Peyer's patch (tissue), 4 donors: ENCODE results near the gene HHIPL1. TPM values are rescaled to one million over a fixed set of nuclear protein-coding genes. Genes with fewer than 3 reads are reported as not detected.
"Not testable (repeated sequence)": the region's sequence is repeated elsewhere in the genome, so short reads cannot be mapped to it uniquely, and the experiment has no call there.

Source experiments
- DNase-seq, 3 donors: peaks; one replicate each; pipeline ENCODE4 v3.0.0-alpha.2; 2017 to 2019
- H3K27ac ChIP-seq, 4 donors: fragments of 200-600 bp; sonication (generic); one replicate each; pipeline ENCODE4 v1.5.1; 2016 to 2019
- H3K27me3 ChIP-seq, 2 donors: fragments of 200-600 bp; sonication (generic); one replicate each; pipeline ENCODE4 v1.5.1; 2019
- H3K36me3 ChIP-seq, 3 donors: fragments of 200-600 bp; sonication (generic); one replicate each; pipeline ENCODE4 v1.5.1; 2016 to 2019
- H3K4me1 ChIP-seq, 4 donors: fragments of 200-600 bp; sonication (generic); one replicate each; pipeline ENCODE4 v1.5.1; 2016 to 2019
- H3K4me3 ChIP-seq, 4 donors: fragments of 200-600 bp; sonication (generic); 1 replicate in 3 of 4; 2 replicates in 1 of 4; pipeline ENCODE4 v1.5.1; 2016 to 2019; ENCODE audit warnings: mild to moderate bottlenecking in 1 of 4
- H3K9me3 ChIP-seq, 4 donors: fragments of 200-600 bp; sonication (generic); one replicate each; pipeline ENCODE4 v1.5.1; 2016 to 2019; ENCODE audit warnings: mild to moderate bottlenecking in 1 of 4
- POLR2A ChIP-seq, 2 donors: fragments of 450-650 bp; IDR thresholded peaks; one replicate each; pipeline ENCODE4 v1.5.1; 2017; ENCODE audit warnings: antibody characterized with exemption in 2 of 2, mild to moderate bottlenecking in 2 of 2, moderate library complexity in 2 of 2
- total RNA-seq, 4 donors: library from RNA; depleted of rRNA; stranded (reverse); fragments of >200 nt; gene quantifications; one replicate each; pipeline ENCODE4 v1.1.0, GENCODE V29; 2016
- TF ChIP-seq, protein P1 (sequence below), 6 experiments: fragments of 450-650 bp in 4 of 6; fragments of 200-600 bp in 2 of 6; sonication (generic) in 1 of 6; IDR thresholded peaks; one replicate each; pipeline ENCODE4 v1.5.1; 2017 to 2019; ENCODE audit warnings: antibody characterized with exemption in 6 of 6, mild to moderate bottlenecking in 3 of 6, moderate library complexity in 1 of 6

HHIPL1 gene
- total RNA-seq, 4 donors from 2014 or later: 0.88 to 2.5 (median 1.0) TPM

DNA sequence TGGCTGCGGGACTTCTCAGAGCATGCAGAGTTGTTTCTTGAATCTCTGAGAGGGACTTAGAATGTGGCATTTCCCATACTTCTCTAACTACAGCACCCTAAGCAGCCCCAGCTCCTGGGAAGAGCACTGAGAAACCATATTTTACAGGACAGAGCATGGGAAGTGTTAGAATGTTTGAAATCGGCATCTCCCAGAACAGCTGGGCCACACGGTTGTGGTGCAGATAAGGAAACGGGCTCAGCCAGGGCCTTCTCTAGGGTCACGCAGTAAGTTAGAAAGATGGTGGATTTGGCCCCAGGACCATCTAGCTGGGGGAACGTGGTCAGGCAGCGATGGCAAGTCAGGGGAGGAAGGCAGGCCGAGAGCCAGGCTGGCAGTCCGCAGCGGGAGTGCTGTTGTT lies 10.5 kb upstream of the HHIPL1 start:
- Histone ChIP-seq H3K27ac (no peak overlapping the region), H3K4me3 (no peak overlapping the region), H3K9me3 (no peaks in the 10 kb centered on the region), H3K4me1 (no peaks in the 10 kb centered on the region), H3K27me3 (no peaks in the 10 kb centered on the region), H3K36me3 (no peaks in the 10 kb centered on the region)
- DNase-seq: no peak
- TF ChIP-seq, protein P1, sequence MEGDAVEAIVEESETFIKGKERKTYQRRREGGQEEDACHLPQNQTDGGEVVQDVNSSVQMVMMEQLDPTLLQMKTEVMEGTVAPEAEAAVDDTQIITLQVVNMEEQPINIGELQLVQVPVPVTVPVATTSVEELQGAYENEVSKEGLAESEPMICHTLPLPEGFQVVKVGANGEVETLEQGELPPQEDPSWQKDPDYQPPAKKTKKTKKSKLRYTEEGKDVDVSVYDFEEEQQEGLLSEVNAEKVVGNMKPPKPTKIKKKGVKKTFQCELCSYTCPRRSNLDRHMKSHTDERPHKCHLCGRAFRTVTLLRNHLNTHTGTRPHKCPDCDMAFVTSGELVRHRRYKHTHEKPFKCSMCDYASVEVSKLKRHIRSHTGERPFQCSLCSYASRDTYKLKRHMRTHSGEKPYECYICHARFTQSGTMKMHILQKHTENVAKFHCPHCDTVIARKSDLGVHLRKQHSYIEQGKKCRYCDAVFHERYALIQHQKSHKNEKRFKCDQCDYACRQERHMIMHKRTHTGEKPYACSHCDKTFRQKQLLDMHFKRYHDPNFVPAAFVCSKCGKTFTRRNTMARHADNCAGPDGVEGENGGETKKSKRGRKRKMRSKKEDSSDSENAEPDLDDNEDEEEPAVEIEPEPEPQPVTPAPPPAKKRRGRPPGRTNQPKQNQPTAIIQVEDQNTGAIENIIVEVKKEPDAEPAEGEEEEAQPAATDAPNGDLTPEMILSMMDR (IDR thresholded peaks at IDR 0.05): no peak
- no peak for TF ChIP-seq POLR2A (IDR thresholded peaks at IDR 0.05)

DNA sequence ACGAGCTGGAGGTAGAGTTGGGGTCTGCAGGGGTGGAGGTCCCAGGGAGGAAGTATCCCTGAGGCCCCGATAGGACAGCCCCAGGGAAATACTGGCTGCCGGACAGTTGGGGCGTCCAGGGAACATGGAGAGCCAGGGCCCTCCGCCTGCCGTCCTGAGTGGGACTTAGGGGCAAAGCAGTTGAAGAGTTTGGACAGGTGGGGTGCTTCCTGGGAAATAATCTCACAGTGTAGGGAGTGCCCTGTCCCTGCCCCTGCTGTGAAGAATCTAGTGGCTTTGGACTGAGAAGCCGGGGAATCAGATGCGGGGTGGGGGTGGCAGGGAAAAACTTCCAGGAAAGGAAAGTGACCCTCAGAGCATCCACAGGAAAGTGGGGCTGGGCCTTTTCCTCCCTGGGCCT lies 9.8 kb upstream of the HHIPL1 start:
- no peaks in the 10 kb centered on the region for H3K27me3 ChIP-seq
- H3K27ac ChIP-seq: no peak overlapping the region
- no peak overlapping the region for H3K4me3 ChIP-seq
- H3K9me3 ChIP-seq: no peaks in the 10 kb centered on the region
- TF ChIP-seq, protein P1 (IDR thresholded peaks at IDR 0.05): no peak
- TF ChIP-seq POLR2A (IDR thresholded peaks at IDR 0.05): no peak
- no peaks in the 10 kb centered on the region for H3K4me1 ChIP-seq
- DNase-seq: no peak
- H3K36me3 ChIP-seq: no peaks in the 10 kb centered on the region

DNA sequence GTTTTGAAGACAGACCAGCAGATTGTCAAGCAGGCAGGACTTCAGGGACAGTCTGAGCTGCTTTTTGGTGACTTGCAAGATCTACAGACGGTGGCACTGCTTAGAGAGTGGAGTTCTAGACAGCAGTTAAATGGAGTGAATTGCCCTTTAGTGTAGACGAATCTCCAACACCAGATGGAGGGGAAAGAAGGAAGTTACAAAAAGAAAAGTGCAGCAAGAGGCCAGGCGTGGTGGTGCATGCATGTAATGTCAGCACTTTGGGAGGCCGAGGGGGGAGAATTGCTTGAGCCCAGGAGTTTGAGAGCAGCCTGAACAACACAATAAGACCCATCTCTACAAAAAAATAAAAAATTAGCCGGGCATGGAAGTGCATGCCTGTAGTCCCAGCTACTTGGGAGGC lies 8.4 kb upstream of the HHIPL1 start:
- H3K4me3 ChIP-seq: no peak overlapping the region
- H3K36me3 ChIP-seq: no peaks in the 10 kb centered on the region
- TF ChIP-seq, protein P1 (IDR thresholded peaks at IDR 0.05): no peak
- no peak for TF ChIP-seq POLR2A (IDR thresholded peaks at IDR 0.05)
- no peak overlapping the region for H3K27ac ChIP-seq
- H3K9me3 ChIP-seq: no peaks in the 10 kb centered on the region
- H3K4me1 ChIP-seq: no peaks in the 10 kb centered on the region
- DNase-seq: no peak
- no peaks in the 10 kb centered on the region for H3K27me3 ChIP-seq

DNA sequence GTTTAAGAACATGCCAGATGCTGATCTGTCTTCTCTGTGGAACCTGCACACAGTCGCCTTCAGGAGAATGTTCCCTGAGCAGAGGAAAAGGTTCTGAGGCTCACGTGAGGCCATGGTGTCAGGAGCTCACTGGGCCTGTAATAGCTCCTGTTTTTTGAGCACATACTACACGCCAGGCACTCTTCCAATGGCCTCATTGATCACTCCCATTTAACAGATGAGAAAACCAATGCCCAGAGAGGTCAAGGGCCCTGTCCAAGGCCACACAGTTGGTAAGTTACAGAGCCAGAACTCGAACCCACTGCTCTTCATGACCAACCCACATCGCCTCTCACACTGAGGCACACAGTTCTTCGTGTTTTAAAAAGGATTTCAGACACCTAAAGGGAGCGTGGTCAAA lies 7.3 kb upstream of the HHIPL1 start:
- no peaks in the 10 kb centered on the region for H3K4me1 ChIP-seq
- H3K36me3 ChIP-seq: no peaks in the 10 kb centered on the region
- H3K27me3 ChIP-seq: no peaks in the 10 kb centered on the region
- H3K9me3 ChIP-seq: no peaks in the 10 kb centered on the region
- TF ChIP-seq, protein P1 (IDR thresholded peaks at IDR 0.05): no peak
- no peak for TF ChIP-seq POLR2A (IDR thresholded peaks at IDR 0.05)
- no peak for DNase-seq
- no peak overlapping the region for H3K4me3 ChIP-seq
- no peak overlapping the region for H3K27ac ChIP-seq

DNA sequence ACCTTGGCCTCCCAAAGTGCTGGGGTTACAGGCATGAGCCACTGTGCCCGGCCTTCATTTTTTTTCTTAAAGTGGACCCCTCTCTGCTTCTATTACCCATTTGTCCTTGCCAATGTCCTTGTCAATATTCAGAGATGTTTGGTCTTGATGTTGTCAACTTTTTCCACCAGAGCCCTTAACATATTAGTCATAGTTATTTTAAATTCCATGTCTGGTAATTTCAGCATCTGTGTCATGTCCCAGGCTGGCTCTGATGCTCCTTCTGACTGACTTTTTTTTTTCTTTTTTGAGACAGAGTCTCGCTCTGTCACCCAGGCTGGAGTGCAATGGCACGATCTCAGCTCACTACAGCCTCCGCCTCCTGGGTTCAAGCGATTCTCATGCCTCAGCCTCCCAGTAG lies 2.2 kb upstream of the HHIPL1 start:
- H3K27ac ChIP-seq, H3K36me3 ChIP-seq, H3K4me3 ChIP-seq, H3K9me3 ChIP-seq, DNase-seq, H3K27me3 ChIP-seq: not testable (repeated sequence)
- H3K4me1 ChIP-seq: peaks cover 0 to 14% (median 4%) of the 10 kb centered on the region in 4 donors

DNA sequence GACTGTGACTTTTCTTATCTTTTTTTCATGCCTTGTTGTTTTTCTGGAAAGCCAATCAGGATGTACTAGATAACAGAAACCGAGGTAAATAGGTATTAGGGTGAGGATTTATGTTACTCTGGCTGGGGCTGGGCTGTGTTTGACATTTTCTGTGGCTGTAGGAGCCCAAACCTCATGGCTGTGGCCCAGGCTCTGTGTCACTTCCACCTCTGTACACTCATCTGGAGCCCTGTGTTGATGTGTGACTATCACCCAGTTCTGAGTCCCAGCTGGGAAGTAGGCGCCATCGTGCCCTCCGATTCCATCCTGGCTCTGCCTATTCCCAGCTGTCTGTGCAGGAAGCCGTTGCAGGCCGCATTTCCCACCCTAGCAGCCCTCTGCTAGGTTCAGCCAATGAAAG lies 1.6 kb upstream of the HHIPL1 start:
- TF ChIP-seq, protein P1 (IDR thresholded peaks at IDR 0.05): no peak
- no peak for TF ChIP-seq POLR2A (IDR thresholded peaks at IDR 0.05)
- no peak for DNase-seq
- Histone ChIP-seq H3K36me3 (no peaks in the 10 kb centered on the region), H3K4me3 (no peak overlapping the region), H3K4me1 (peaks cover 0 to 14% (median 4%) of the 10 kb centered on the region in 4 donors), H3K27ac (no peak overlapping the region), H3K9me3 (no peaks in the 10 kb centered on the region), H3K27me3 (no peaks in the 10 kb centered on the region)
